Activated CD8-positive, alpha-beta T cell treated with anti-CD3 and anti-CD28 coated beads for 36 hours (primary cell): ENCODE measurements around the gene ST8SIA6. TPM values are rescaled to one million over a fixed set of nuclear protein-coding genes. Genes with fewer than 3 reads are reported as not detected.
A peak's percentile ranks its signal among the peaks of the same experiment; 100 is the strongest.
"Not testable (repeated sequence)": the region's sequence is repeated elsewhere in the genome, so short reads cannot be mapped to it uniquely, and the experiment has no call there.

Experiments
- ATAC-seq: fragments of 200-7000 bp; cut with Tn5 transposase; one replicate; pipeline ENCODE4 v1.10.0; 2021; ENCODE audit warnings: mild to moderate bottlenecking, moderate library complexity
- CTCF ChIA-PET: fragments of 350-600 bp; sonication (Branson Sonifier 250); formaldehyde crosslinking; loops from one replicate; lab custom pipeline; 2021; ENCODE audit warnings: antibody characterized with exemption; lab: Charles Lee
- POLR2A ChIA-PET: fragments of 350-600 bp; sonication (Branson Sonifier 250); formaldehyde crosslinking; loops from one replicate; lab custom pipeline; 2021; ENCODE audit warnings: antibody characterized with exemption; lab: Charles Lee
- DNase-seq: peaks from one replicate; pipeline ENCODE4 v3.0.0-alpha.2; 2020
- H3K27ac Mint-ChIP-seq: one replicate; pipeline ENCODE4 v1.8.0; 2021; ENCODE audit warnings: mild to moderate bottlenecking, mixed read lengths
- H3K27me3 Mint-ChIP-seq: one replicate; pipeline ENCODE4 v1.8.0; 2021; ENCODE audit warnings: mixed read lengths
- H3K36me3 Mint-ChIP-seq: one replicate; pipeline ENCODE4 v1.8.0; 2021; ENCODE audit warnings: low read depth, mixed read lengths
- H3K4me1 Mint-ChIP-seq: one replicate; pipeline ENCODE4 v1.8.0; 2021; ENCODE audit warnings: low read depth, mixed read lengths
- H3K4me3 Mint-ChIP-seq: one replicate; pipeline ENCODE4 v1.8.0; 2021; ENCODE audit warnings: mild to moderate bottlenecking, moderate library complexity, mixed read lengths
- H3K9me3 Mint-ChIP-seq: one replicate; pipeline ENCODE4 v1.8.0; 2021; ENCODE audit warnings: mixed read lengths
- intact Hi-C: fragments of 100-400 bp; cut with micrococcal nuclease; formaldehyde crosslinking; loops from one replicate; pipeline ENCODE4 v1.10.0; 2022
- total RNA-seq, 2 experiments: library from RNA; stranded (reverse); gene quantifications; one replicate each; pipeline ENCODE4 v1.2.3, GENCODE V29; 2021
- TF ChIP-seq, protein P1 (sequence below): fragments of 200-600 bp; IDR thresholded peaks from one replicate; pipeline ENCODE4 v1.8.0; 2022; ENCODE audit warnings: antibody characterized with exemption, mild to moderate bottlenecking

Gene ST8SIA6
- total RNA-seq, 2 experiments from 2014 or later: not detected

DNA sequence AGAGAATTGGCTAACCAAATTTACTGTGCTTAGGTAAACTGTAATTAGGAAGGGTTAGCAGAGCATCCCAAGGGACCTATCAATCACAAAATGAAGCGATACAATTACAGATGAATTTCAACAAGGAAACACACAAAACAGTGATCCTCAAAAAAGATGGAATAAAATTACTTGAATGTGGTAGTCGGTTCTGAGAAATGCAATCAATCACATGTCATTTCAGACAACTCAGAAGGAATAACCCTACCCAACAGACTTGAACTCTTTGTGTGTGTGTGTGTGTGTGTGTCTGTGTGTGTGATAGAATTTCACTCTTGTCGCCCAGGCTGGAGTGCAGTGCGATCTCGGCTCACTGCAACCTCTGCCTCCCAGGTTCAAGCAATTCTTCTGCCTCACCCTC, 43.5 kb downstream of the ST8SIA6 start:
- DNase-seq (no peak), ATAC-seq (no peak)
- Mint-ChIP-seq H3K27me3 (no peaks in the 10 kb centered on the region), H3K9me3 (no peaks in the 10 kb centered on the region), H3K27ac (no peak overlapping the region), H3K36me3 (no peaks in the 10 kb centered on the region), H3K4me1 (peaks cover 10% of the 10 kb centered on the region), H3K4me3 (no peak overlapping the region)
- ChIA-PET CTCF (no interaction called here), POLR2A (no interaction called here)
- intact Hi-C loops: no loop called here
- TF ChIP-seq, protein P1, sequence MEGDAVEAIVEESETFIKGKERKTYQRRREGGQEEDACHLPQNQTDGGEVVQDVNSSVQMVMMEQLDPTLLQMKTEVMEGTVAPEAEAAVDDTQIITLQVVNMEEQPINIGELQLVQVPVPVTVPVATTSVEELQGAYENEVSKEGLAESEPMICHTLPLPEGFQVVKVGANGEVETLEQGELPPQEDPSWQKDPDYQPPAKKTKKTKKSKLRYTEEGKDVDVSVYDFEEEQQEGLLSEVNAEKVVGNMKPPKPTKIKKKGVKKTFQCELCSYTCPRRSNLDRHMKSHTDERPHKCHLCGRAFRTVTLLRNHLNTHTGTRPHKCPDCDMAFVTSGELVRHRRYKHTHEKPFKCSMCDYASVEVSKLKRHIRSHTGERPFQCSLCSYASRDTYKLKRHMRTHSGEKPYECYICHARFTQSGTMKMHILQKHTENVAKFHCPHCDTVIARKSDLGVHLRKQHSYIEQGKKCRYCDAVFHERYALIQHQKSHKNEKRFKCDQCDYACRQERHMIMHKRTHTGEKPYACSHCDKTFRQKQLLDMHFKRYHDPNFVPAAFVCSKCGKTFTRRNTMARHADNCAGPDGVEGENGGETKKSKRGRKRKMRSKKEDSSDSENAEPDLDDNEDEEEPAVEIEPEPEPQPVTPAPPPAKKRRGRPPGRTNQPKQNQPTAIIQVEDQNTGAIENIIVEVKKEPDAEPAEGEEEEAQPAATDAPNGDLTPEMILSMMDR: no peak

DNA sequence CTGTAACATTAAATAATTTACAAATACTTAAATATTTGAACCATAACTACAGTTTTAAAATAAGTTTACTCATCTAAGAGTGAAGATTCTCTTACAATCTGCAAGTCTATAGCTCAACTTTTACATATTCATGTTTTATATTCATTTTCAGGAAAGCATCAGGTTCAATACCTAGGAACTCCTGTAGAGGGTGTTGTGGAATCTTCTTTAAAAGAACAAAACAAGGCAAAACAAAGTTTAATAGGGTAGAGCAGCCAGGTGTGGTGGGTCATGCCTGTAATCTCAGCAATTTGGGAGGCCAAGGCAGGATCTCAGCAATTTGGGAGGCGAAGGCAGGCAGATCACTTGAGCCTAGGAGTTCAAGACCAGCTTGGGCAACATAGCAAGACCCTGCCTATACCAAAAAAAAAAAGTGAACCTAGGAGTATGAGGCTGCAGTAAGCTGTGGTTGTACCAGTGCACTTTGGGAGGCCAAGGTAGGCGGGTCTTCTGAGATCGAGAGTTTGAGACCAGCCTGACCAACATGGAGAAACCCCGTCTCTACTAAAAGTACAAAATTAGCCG, 45.1 kb downstream of the ST8SIA6 start:
- peak; percentile 51 for ATAC-seq
- Mint-ChIP-seq H3K27me3 (no peaks in the 10 kb centered on the region), H3K27ac (no peak overlapping the region), H3K4me3 (no peak overlapping the region), H3K9me3 (no peaks in the 10 kb centered on the region), H3K4me1 (peaks cover 10% of the 10 kb centered on the region), H3K36me3 (no peaks in the 10 kb centered on the region)
- intact Hi-C loops: no loop called here
- CTCF ChIA-PET: interaction anchor here (0.6 to 2.2 kb wide), 27 partner anchors 8 to 347 kb away, joined by 3 to 34 read pairs (median 4); partner anchors contain the start of gene ST8SIA6
- no peak for DNase-seq
- TF ChIP-seq, protein P1: peak; percentile 69
- POLR2A ChIA-PET: no interaction called here

DNA sequence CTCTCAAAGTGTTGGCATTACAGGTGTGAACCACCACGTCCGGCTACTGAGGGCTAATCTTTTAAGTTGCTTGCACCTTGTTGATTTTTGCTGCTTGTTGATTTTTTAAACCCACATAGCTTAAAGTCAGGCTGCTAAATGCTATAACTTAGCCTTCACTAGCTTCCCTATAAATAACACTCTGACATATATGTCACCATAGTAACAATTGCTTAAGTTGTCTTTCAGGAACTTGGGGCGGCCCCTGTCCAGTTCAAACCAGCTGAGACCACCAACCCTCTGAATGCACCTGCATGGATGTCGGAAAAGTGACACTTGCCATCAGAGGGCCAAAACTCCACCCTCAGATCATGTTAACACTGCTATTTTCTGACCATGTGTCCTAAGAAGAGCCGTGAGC, 47.3 kb downstream of the ST8SIA6 start:
- DNase-seq (no peak), ATAC-seq (no peak)
- H3K27me3 Mint-ChIP-seq: no peaks in the 10 kb centered on the region
- TF ChIP-seq, protein P1: no peak
- H3K27ac Mint-ChIP-seq: no peak overlapping the region
- no peaks in the 10 kb centered on the region for H3K9me3 Mint-ChIP-seq
- no peaks in the 10 kb centered on the region for H3K36me3 Mint-ChIP-seq
- POLR2A ChIA-PET: no interaction called here
- intact Hi-C loops: no loop called here
- no peak overlapping the region for H3K4me3 Mint-ChIP-seq
- CTCF ChIA-PET: interaction anchor here (1.2 kb wide), 1 partner anchor 30 kb away, joined by 4 read pairs; no protein-coding TSS in a partner anchor
- peaks cover 10% of the 10 kb centered on the region for H3K4me1 Mint-ChIP-seq

DNA sequence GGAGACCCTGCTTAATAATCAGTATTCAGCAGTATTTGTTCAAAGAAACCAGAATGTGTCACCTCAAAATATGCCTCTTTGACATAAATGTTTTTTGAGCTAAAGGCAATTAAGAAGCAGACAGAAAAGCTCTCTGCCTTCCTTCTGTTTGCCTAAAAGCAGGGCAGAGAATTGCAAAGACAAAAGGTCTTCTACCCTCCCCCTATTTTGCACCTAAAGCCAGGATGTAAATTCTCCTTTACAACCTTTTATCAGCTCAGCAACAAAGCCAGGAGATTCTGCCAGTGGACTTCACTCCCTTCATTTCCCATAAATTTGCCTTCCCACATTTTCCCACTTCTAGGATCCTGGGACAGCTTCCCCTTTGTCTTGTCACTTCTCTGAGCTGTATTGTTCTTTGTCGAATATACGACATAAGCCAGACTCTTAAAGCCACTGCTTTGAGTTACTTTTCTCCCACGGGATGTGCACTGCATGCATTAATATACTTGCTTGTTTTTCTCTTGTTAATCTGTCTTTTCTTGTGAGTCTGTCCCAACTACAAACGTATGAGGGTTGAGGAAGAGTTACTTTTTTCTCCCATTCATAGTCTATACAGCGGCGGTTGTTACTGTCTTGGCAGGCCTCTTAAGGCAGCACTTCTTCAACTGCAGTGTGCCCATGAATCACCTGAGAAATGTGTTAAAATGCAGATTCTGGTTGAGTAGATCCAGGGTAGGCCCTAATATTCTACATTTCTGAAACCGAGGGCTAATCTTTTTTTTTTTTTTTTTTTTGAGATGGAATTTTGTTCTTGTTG, 48.2 kb downstream of the ST8SIA6 start:
- TF ChIP-seq, protein P1: no peak
- H3K9me3 Mint-ChIP-seq: no peaks in the 10 kb centered on the region
- intact Hi-C loops: no loop called here
- CTCF ChIA-PET: interaction anchor here (1.2 kb wide), 1 partner anchor 116 kb away, joined by 4 read pairs; no protein-coding TSS in a partner anchor
- no peak overlapping the region for H3K4me3 Mint-ChIP-seq
- H3K27ac Mint-ChIP-seq: no peak overlapping the region
- DNase-seq: no peak
- POLR2A ChIA-PET: no interaction called here
- no peaks in the 10 kb centered on the region for H3K27me3 Mint-ChIP-seq
- H3K4me1 Mint-ChIP-seq: peaks cover 10% of the 10 kb centered on the region
- no peak for ATAC-seq
- H3K36me3 Mint-ChIP-seq: no peaks in the 10 kb centered on the region

DNA sequence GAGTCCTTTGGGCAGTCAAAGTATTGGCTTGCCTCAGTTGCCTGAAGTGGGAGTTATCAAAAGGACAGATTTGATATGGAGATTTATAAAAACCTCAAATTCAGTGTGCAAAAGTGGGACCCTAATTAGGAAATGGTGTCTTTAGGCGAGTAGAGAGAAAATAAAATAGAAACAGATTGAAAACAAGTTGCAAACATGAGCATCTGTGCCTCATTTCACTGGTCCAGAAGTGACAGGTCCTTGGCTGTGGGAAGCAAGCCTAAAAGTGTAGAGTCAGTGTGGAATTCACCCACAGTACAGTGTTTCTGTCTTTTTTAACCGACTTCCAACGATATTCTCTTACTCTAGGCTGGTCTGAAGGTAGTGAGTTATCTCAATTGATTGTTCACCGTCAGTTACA, 51.2 kb downstream of the ST8SIA6 start:
- no peak for ATAC-seq
- Mint-ChIP-seq H3K4me3 (no peak overlapping the region), H3K27me3 (no peaks in the 10 kb centered on the region), H3K4me1 (no peaks in the 10 kb centered on the region), H3K9me3 (no peaks in the 10 kb centered on the region), H3K27ac (no peak overlapping the region), H3K36me3 (no peaks in the 10 kb centered on the region)
- TF ChIP-seq, protein P1: no peak
- ChIA-PET POLR2A (no interaction called here), CTCF (no interaction called here)
- intact Hi-C loops: no loop called here
- DNase-seq: no peak

DNA sequence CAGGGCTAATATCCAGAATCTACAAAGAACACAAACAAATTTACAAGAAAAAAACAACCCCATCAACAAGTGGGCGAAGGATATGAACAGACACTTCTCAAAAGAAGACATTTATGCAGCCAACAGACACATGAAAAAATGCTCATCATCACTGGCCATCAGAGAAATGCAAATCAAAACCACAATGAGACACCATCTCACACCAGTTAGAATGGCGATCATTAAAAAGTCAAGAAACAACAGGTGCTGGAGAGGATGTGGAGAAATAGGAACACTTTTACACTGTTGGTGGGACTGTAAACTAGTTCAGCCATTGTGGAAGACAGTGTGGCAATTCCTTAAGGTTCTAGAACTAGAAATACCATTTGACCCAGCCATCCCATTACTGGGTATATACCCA, 52.4 kb downstream of the ST8SIA6 start:
- ATAC-seq, H3K27ac Mint-ChIP-seq, H3K4me3 Mint-ChIP-seq, POLR2A ChIA-PET, H3K27me3 Mint-ChIP-seq, intact Hi-C loops, H3K4me1 Mint-ChIP-seq, H3K36me3 Mint-ChIP-seq, CTCF ChIA-PET, DNase-seq, H3K9me3 Mint-ChIP-seq: not testable (repeated sequence)
